Body of pancreas (tissue), 4 donors: ENCODE measurements around the gene RFTN1.

Source experiments
- CTCF ChIP-seq, 7 experiments: fragments of 450-650 bp in 4 of 7; fragments of 200-600 bp in 3 of 7; sonication (generic) in 3 of 7; IDR thresholded peaks; one replicate each; pipeline ENCODE4 v1.5.1; 2016 to 2019; ENCODE audit warnings: antibody characterized with exemption in 7 of 7
- POLR2A ChIP-seq, 3 donors: fragments of 450-650 bp; IDR thresholded peaks; one replicate each; pipeline ENCODE4 v1.6.1; 2016; ENCODE audit warnings: antibody characterized with exemption in 3 of 3, mild to moderate bottlenecking in 2 of 3

- no peak for TF ChIP-seq CTCF (IDR thresholded peaks at IDR 0.05)
- TF ChIP-seq POLR2A (IDR thresholded peaks at IDR 0.05) = no peak
Observed at GRCh38 chr3:16290827-16291196, 222.7 kb downstream of the RFTN1 start.
